Measurements from ENCODE around the gene EPSTI1.

DNA sequence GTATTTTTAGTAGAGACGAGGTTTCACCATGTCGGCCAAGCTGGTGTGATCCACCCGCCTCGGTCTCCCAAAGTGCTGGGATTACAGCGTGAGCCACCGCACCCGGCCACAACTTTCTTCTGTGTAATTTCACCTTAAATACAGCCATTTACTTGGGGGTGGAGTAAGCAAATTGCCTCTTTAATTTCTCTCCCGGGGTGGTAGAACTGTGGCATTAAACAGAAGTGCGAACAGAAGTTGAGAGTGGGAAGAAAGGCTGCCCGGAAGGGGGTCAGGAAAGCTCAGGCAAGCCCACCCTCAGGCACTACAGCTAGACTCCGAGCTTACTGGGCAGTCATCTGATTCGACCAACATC, 30.9 kb upstream of the EPSTI1 start:
- TF ChIP-seq TCF12 (IDR thresholded peaks at IDR 0.05; ENCODE audit: low read depth): no peak
- TF ChIP-seq TAF1 (IDR thresholded peaks at IDR 0.05; ENCODE audit: low read depth): no peak

Measured in Ishikawa (cell line).